Neural crest cell (in vitro differentiated cells): Measurements from ENCODE around the gene AK8. TPM values are rescaled to one million over a fixed set of nuclear protein-coding genes. Genes with fewer than 3 reads are reported as not detected.

Experiments
- DNase-seq: peaks from one replicate; pipeline ENCODE4 v3.0.0; 2021; ENCODE audit warnings: low read depth, mixed read lengths, low spot score
- H3K27ac Mint-ChIP-seq: one replicate; pipeline ENCODE4 v1.8.0; 2021; ENCODE audit warnings: mild to moderate bottlenecking, mixed read lengths; ENCODE audit not compliant: unreplicated experiment
- H3K27me3 Mint-ChIP-seq: 2 replicates; pipeline ENCODE4 v1.8.0; 2021; ENCODE audit warnings: low read depth, mild to moderate bottlenecking, mixed read lengths
- H3K36me3 Mint-ChIP-seq: 2 replicates; pipeline ENCODE4 v1.8.0; 2021; ENCODE audit warnings: low read depth, mild to moderate bottlenecking, mixed read lengths
- H3K4me1 Mint-ChIP-seq: 2 replicates; pipeline ENCODE4 v1.8.0; 2021; ENCODE audit warnings: mixed read lengths
- H3K4me3 Mint-ChIP-seq: one replicate; pipeline ENCODE4 v1.8.0; 2021; ENCODE audit warnings: mild to moderate bottlenecking, mixed read lengths
- H3K9me3 Mint-ChIP-seq: 2 replicates; pipeline ENCODE4 v1.8.0; 2021; ENCODE audit warnings: mixed read lengths
- CTCF ChIP-seq: fragments of 200-600 bp; sonication (generic); conservative IDR thresholded peaks from 2 replicates; pipeline ENCODE4 v1.5.0; 2021; ENCODE audit warnings: antibody characterized with exemption, mild to moderate bottlenecking
- total RNA-seq: library from RNA; stranded (reverse); gene quantifications from 2 replicates; pipeline ENCODE4 v1.2.1, GENCODE V29; 2021

Gene AK8
- total RNA-seq, 1 donor from 2014 or later, result 0.96 TPM

DNA sequence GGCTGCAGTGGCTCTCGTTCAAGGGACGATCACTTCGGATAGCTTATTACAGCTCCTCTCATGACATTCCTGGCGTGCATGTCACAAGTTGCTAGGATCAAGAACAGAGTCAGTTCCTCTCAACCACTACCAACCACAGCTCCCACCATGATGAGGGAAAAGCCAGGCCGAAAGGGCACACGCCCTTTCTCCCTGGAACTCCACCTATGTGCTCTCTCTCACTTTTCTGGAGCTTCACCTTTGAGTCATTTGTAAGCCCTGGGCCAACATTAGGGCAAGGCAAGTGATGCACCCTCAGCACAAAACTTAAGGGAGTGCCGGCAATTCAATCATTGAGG is 2.2 kb upstream of the AK8 start:
- H3K27me3 Mint-ChIP-seq, result peaks cover 3% of the 10 kb centered on the region
- H3K36me3 Mint-ChIP-seq, result no peaks in the 10 kb centered on the region
- DNase-seq, result no peak
- no peak for TF ChIP-seq CTCF
- H3K4me1 Mint-ChIP-seq, result peaks cover 5% of the 10 kb centered on the region
- peak overlapping the region; percentile 89 for H3K4me3 Mint-ChIP-seq
- H3K9me3 Mint-ChIP-seq, result no peaks in the 10 kb centered on the region
- no peak overlapping the region for H3K27ac Mint-ChIP-seq

- Mint-ChIP-seq H3K27ac (no peak overlapping the region), H3K4me3 (peak overlapping the region; percentile 89), H3K36me3 (no peaks in the 10 kb centered on the region), H3K4me1 (peaks cover 5% of the 10 kb centered on the region), H3K9me3 (no peaks in the 10 kb centered on the region), H3K27me3 (peaks cover 5% of the 10 kb centered on the region)
- DNase-seq, result no peak
- no peak for TF ChIP-seq CTCF
Observed at GRCh38 chr9:132879457-132880323, 1.6 kb upstream of the AK8 start.

- no peak for TF ChIP-seq CTCF
- Mint-ChIP-seq H3K27me3 (peaks cover 5% of the 10 kb centered on the region), H3K9me3 (no peaks in the 10 kb centered on the region), H3K4me1 (peaks cover 5% of the 10 kb centered on the region), H3K36me3 (no peaks in the 10 kb centered on the region), H3K27ac (peak within 1 kb of the TSS; percentile 6), H3K4me3 (peak within 1 kb of the TSS; percentile 89)
- DNase-seq, result peak; percentile 31
Observed at GRCh38 chr9:132878695-132879456, 792 bp upstream of the AK8 start, which contains the start of gene SPACA9. SPACA9 (plus strand) TSS chr9:132878898; CDS start chr9:132883948, 5,050 bp downstream.

DNA sequence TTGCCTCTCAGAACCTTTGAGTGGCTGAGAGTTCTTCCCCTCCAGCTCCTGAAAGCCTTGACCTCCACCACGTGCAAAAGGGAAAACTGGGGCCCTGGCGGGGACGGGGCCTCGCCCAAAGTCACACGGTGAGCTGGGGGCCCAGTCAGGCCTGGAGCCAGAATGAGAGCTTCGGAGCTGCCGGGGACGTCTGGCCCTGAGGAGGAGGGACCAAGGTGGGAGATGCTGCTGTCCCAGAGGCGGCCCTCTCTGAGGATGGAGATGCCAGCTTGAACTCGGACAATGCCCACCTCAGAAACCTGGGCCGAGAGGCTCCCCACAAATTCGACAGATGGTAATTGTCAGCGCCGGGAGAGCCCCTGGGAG is 643 bp downstream of the AK8 start:
- peak overlapping the region; percentile 80 for H3K4me3 Mint-ChIP-seq
- H3K4me1 Mint-ChIP-seq, result peaks cover 5% of the 10 kb centered on the region
- H3K9me3 Mint-ChIP-seq, result no peaks in the 10 kb centered on the region
- no peak overlapping the region for H3K27ac Mint-ChIP-seq
- H3K36me3 Mint-ChIP-seq, result no peaks in the 10 kb centered on the region
- peaks cover 5% of the 10 kb centered on the region for H3K27me3 Mint-ChIP-seq
- DNase-seq, result no peak
- no peak for TF ChIP-seq CTCF

DNA sequence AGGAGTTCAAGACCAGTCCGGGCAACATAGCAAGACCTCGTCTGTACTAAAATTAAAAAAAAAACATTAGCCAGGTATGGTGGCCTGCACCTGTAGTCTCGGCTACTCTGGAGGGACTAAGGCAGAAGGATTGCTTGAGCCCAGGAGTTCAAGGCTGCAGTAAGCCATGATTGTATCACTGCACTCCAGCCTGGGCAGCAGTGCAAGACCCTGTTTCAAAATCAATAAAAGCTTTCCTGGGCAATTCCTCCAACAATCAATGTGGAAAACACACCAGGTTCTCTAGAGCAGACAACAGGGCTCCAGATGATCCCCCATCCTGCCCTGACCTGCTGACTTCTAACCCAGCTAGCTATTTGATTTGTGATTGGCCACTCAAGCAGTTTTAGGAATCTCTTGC is 1.2 kb downstream of the AK8 start:
- Mint-ChIP-seq H3K4me1 (peaks cover 5% of the 10 kb centered on the region), H3K27ac (no peak overlapping the region), H3K27me3 (peaks cover 5% of the 10 kb centered on the region), H3K9me3 (no peaks in the 10 kb centered on the region), H3K36me3 (no peaks in the 10 kb centered on the region), H3K4me3 (peak overlapping the region; percentile 80)
- no peak for TF ChIP-seq CTCF
- no peak for DNase-seq
